ENCODE results near the gene TMEM132C.

DNA sequence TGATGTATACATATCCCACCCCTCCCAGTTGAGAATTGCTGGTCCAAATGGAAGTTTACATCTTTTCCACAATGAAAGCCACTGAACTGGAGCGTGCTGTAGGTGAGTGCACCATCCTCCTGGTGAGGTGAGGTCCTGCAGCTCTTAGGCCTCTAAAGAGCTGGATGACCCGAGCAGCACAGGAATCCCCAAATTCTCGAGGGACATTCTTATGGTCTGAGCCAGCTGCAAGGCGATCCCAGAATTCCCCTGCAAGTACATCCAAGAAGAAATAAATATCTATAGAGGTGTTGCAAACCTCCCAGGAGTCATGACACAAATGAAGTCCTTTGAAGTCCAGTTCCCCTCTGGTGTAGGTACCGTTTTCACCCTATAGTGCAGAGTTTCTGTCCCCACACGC lies 24.0 kb downstream of the TMEM132C start:
- TF ChIP-seq POLR2A (IDR thresholded peaks at IDR 0.05; ENCODE audit: low read depth, low read length) (no peak), EZH2 (IDR thresholded peaks at IDR 0.05; ENCODE audit: borderline replicate concordance, low read depth, low read length, severe bottlenecking) (no peak)

Data from endothelial cell of umbilical vein (primary cell).